ENCODE data around the gene KIFC1.

DNA sequence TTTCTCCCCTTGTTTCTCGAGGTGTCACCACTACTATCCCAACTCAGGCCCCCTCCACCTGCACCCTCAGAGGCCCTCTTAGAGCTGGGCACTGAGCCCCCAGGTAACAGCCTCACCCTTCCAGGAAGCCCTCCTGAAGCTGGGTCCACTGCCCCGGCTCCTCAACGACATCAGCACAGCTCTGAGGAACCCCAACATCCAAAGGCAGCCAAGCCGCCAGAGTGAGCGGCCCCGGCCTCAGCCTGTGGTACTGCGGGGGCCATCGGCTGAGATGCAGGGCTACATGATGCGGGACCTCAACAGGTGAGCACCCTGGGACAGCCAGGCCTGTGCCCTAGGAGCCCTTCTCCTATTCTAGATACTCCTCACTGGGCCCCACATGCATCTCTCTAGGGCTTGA is 49.8 kb downstream of the KIFC1 start:
- TF ChIP-seq, protein P1, sequence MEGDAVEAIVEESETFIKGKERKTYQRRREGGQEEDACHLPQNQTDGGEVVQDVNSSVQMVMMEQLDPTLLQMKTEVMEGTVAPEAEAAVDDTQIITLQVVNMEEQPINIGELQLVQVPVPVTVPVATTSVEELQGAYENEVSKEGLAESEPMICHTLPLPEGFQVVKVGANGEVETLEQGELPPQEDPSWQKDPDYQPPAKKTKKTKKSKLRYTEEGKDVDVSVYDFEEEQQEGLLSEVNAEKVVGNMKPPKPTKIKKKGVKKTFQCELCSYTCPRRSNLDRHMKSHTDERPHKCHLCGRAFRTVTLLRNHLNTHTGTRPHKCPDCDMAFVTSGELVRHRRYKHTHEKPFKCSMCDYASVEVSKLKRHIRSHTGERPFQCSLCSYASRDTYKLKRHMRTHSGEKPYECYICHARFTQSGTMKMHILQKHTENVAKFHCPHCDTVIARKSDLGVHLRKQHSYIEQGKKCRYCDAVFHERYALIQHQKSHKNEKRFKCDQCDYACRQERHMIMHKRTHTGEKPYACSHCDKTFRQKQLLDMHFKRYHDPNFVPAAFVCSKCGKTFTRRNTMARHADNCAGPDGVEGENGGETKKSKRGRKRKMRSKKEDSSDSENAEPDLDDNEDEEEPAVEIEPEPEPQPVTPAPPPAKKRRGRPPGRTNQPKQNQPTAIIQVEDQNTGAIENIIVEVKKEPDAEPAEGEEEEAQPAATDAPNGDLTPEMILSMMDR (IDR thresholded peaks at IDR 0.05; ENCODE audit: low read depth, low read length) = no peak
- TF ChIP-seq POLR2A (IDR thresholded peaks at IDR 0.05; ENCODE audit: extremely low read depth, insufficient read length) = no peak
